GM12801 (cell line): ENCODE data around the gene MPPE1.

ENCODE experiments used
- CTCF ChIP-seq: IDR thresholded peaks from one replicate; pipeline ENCODE4 v1.5.1; 2011; ENCODE audit warnings: control low read depth; ENCODE audit not compliant: insufficient read length; ENCODE audit errors: extremely low read depth

MPPE1 gene

GRCh38 chr18:11872479-11873136 lies 35.5 kb downstream of the MPPE1 start:
- TF ChIP-seq CTCF = no peak

- no peak for TF ChIP-seq CTCF
These were observed 36.6 kb downstream of the MPPE1 start for GRCh38 chr18:11871501-11871900.

GRCh38 chr18:11868230-11868629 lies 39.9 kb downstream of the MPPE1 start:
- TF ChIP-seq CTCF = no peak

GRCh38 chr18:11866764-11867163 lies 41.4 kb downstream of the MPPE1 start:
- TF ChIP-seq CTCF = no peak

- TF ChIP-seq CTCF = no peak
These were observed 41.8 kb downstream of the MPPE1 start for GRCh38 chr18:11866329-11866728.

GRCh38 chr18:11865071-11865470 lies 43.0 kb downstream of the MPPE1 start:
- TF ChIP-seq CTCF = no peak

- TF ChIP-seq CTCF = no peak
These were observed 43.6 kb downstream of the MPPE1 start for GRCh38 chr18:11864471-11864870.
